Activated CD8-positive, alpha-beta memory T cell treated with anti-CD3 and anti-CD28 coated beads, Interleukin-2, amount 50 U/mL, for 1 hour (primary cell): ENCODE measurements around the gene SDR39U1.

Source experiments
- DNase-seq: peaks from one replicate; pipeline ENCODE4 v3.0.0-alpha.2; 2020; ENCODE audit errors: extremely low read depth

The SDR39U1 gene

DNA sequence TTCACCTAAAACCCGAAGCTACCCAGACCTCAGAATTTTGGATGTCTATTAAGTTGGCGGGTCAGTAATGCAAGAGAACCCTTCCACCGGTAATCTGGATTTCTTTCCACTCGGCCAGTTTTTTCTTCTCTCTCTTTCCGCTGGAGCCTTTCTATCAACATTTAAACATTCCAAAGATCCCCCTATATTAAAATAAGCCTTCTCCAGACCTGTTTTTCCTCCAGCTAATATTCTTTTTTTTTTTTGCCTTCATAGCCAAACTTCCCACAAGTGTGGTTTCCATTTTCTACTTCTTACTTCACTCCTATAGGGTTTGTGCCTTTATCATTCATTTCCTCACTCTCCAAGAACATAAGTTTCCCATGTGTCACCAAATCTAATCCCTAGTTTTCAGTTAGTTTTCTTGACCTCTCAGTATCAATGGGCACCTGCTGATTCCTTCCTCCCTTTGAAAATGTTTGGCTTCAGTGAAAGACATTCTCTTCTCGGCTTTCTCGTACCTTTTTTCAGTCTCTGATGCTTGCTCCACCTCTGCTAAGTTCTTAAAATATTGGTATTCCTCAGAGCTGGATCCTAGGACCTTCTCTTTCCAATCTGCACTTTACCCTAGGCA, 583 bp upstream of the SDR39U1 start:
- no peak for DNase-seq

DNA sequence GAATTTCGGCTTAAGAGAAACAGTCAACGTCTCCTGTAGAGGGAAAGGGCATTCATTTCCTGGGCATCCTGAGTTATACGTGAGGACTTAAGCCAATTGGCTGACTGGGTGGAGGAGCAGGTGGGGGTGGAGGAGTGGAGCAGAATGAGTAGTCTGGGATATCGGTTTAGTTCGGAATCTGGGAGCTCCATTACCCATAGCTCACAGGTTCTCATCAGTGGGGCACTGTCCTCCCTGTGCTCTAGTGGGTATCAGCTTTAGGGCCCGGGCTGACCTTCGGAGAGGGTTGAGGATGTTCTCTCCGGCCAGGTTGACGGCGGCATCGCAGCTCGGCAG, 704 bp downstream of the SDR39U1 start:
- DNase-seq = no peak

DNA sequence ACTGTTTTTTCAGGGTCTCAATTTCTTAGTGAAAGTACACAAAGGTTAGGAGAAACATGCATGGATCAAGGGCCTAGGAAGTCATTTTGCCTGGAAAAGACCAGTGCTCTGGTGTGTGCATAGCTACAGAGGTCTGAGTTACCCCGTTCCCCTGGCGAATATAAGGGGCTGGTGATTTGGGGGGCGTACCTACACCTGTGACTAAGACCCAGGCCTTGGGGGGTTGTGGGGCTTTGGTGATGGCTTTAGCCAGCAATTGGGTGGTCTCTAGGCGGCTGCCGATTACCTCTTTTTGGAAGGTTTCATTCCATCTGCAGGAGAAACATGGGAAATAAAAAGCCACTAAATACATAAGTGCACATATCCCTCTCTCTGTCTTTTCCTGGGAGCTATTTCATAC, 1.1 kb downstream of the SDR39U1 start:
- DNase-seq = no peak

DNA sequence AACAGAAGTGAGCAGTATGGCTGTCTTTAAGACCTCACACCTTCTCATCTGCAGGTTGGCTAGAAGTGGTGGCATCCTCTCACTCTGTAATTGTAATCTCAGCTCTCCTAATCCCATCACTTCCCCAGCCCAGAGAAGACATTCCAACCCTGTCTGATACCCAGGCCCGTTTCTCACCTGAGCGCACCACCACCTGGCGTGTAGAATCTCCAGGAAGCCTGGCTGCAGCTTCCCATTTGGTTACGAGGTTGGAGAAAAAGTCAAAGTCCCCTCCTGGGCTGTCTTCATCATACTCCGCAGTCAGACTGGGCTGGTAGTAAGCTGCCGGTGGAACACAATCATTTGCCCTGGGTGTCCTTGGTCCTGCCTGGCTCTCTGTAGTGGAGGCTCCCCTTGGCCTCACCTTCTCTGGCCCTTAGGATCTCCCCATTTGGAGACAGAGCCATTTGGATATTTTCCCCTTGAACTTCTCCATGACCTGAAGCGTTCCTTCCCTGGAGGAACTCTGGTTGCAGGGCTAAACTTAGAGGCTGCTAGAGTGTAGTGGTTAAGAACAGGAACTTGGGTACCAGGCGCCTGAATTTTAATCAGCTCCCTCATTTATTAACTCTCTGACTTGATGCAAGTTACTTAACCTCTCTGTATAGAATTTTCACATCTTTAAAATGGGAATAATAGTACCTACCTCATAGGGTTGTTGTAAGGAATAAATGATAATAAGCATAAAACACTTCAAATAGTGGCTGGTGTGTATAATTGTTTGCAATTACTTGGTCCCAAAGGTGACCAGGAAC, 1.8 kb downstream of the SDR39U1 start:
- DNase-seq = no peak

DNA sequence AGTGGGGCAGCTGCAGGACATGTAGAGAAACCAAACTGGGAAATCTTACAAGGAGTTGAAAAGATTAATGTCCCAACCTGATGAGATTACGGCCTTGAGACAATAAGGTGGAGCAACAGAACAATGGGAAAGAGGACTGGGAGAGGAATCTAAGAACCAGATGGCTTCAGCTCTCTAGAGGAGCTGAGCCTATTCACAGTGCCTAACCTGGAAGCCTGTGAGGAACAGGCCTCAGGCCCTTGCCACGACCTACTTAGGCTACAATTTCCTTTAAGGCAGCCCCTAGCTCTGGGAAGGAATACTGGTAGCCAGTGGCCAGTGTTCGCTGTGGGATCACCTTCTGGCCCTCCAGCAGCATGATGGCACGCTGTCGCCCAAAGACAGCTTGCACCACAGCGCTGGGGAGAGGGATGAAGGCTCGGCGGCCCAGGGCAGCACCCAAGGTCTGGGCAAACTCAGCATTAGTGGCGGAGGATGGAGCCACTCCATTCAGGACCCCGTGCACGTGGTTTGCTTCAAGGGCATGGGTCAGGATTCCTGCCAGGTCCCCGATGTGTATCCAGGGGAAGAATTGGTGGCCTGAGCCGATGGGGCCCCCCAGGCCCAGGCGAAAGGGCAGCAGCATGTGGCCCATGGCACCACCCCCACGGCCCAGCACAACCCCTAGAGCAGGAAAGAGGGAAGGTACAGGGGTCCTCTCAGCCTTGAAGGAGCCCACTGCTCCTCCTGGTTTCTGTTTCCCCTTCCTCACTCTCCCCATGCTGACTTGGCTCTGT, 2.6 kb downstream of the SDR39U1 start:
- DNase-seq = no peak

DNA sequence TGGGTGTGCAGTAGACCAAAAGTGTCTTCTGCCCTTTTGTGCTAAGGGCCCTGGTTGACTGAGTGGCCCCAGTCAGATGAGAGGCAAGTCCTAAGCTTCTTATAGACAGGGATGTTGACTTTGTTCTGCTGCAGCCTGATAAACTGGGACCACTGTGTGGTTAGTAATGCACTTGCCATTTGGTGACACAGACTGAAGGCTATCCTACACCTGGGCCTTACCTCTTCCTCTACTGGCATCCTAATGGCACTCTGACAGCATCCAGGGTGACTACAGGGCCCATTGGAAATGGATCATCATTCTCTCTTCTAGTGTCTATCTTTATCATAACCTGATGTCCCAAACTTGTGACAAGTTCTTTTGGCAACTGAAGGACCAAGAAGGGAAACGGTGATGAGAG, 3.3 kb downstream of the SDR39U1 start:
- DNase-seq = no peak

DNA sequence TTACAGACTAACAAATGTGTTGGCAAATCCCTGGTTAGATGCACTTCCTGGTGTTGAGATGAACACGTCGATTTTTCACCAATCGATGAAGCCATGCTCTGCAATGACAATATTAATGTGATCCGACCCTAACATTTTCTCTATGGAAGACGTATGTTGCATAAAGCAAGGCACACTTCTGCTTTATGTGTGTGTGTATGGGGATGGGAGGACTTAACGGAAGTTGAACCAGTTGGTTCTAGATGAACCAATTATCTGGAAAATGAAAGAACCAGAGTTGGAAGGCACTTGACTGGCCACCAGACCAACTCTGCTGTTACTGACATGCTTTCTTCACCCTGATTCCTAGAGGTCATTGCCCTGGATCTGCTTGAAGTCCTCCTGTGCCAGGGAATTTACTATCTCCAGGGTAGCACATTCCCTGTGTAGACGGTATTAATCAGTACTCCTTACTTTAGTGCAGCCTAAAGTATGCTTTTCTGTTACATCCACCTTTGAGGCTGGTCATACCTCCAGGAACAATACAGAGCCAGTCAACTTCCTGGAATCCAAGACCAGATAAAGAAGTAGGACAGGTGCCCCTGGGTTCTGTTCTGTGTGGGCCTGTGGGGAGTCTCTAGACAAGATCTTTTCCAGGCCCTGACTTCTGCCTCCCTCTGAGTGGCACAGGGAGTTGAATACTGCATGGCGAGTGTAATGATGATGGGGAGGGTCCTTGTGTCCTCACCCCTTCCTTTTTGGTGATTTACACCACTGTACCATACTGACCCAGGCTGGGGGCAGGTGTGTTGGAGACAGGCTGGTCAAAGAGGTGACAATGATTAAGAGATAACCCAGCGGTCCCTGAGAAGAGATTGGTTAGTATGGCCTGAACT, 4.1 kb downstream of the SDR39U1 start:
- no peak for DNase-seq

DNA sequence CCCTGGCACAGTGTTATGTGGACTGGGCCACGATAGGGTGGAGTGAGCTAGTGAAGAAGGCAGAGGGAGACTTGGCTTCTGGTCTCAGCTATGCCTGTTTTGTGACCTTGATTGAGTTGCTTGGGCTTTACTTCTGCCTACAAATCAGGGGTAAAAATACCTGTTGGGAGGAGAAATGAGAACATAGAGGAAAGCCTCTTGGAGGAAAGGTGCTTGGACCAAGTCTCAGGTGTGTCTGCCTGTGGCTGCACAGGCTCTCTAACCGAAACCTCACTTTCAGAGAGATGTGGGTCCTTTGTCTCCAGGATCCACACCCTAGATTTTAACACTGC, 4.9 kb downstream of the SDR39U1 start:
- DNase-seq = no peak

DNA sequence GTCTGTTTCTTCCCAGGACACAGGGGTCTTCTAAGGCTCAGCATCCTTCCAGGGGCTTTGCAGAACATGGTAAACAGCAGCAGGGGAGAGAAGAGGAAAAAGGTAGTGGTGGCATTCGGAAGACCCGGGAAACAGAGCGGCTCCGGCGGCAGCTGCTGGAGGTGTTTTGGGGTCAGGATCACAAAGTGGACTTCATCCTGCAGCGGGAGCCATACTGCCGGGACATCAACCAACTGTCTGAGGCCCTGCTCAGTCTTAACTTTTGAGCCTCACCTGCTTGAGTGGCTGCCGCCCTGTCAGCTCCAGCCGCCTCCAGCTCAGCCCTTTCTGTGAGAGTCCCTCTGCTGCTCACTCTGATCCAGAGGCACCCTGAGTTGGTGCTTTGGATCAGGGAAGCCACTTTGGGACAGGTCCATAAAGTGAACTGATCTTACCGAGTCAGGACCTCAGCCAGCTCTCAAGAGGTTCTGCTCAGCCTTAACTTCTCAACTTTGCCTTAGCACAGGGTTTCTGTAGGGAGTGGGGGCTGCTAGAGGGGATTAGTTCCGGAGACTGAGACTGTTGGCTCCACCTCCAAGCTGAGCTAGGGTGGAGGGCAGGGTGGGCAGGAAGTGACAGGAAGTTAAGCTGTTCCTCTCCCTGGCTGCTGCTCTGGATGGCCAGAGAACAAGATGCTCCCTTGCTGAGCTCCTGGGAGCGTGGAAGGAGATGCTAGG, 5.4 kb downstream of the SDR39U1 start:
- no peak for DNase-seq

DNA sequence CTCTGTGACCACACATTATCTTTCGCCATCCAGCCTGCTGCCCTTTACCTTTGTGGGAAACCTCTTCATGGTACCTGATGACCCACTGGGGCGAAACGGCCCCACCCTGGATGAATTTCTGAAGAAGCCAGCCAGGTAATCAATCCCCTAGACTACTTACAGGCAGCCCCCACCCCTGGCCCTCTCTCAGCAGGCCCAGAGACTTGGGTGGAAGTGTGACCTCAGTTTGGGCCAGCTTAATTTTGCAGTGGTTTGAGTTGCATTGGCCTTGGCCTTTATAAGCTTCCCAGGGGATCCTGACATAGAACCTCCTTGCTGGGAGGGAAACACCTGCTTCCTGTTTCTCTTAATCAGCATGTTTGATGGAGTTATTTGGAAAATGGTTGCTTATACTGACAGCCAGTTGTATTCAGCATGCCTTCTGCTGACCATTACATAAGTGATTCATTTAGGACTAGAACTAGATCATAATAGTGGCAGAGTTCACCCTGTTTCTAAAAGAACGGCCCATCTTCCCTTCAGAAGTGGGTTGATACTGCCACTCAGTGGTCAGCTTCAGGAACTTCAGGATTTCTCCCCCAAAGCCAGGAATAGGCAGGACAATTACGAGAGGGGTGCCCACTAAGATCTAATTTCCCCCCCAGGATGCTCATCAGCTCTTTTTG, 6.1 kb downstream of the SDR39U1 start:
- no peak for DNase-seq

DNA sequence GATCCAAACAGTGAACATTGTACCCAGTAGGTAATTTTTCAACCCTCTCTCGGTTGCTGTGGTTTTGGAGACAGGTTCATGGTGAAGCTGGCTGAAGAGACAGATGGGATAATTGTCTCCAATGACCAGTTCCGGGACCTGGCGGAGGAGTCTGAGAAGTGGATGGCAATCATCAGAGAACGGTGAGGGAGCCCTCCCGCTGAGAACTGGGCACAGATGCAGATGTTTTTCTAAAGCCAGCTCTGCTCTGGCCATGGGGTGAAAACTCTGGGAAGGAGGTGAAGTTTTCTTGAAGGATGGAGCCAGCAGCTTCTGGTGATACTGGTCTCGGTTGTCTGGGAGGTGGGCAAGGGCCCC, 6.6 kb downstream of the SDR39U1 start:
- no peak for DNase-seq

DNA sequence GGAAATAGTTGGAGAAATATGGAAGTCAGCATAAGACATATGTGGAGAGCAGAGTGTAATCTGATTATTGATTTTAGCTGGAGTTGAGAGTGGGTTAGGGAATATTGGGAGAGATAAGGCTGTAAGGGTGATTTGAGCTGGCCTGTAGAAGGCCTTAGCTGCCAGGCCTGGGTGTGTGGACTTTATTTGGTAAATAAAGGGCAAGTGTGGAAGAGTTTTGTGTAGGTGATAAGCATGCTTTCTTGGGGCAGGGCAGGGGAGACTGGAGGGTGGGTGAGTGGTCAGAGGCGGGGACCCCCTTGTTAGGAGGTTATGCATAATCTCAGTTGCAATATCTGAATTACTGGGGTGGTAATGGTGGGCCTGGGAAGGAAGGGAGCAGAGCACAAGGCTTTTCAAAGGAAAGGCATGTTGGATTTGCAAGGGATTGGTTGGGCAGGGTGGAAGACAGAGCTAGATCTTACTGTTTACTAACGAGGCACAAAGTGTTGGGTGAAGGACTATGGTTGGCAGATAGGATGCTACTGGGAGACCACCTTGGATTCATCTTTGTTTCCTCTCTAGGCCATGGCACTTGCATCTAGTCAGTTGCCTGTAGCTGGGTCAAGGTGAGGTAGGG, 7.3 kb downstream of the SDR39U1 start:
- no peak for DNase-seq

DNA sequence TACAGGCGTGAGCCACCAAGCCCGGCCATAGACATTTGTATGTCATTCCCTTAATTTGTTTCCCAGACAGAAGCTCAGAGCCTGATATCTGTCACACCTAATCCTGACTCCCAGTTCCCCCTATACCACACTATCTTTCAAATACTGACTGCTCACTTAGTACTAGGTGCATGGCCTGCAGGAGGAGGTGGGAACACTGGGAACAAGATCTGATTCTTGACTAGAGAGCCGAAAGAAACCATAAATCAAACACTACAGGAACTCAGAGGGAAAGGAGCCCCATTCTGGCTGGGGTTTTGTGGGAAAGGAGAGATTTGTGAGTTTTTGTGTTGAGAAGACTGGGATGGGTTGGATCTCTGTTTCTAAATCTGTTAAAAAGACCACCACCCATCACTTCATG, 7.9 kb downstream of the SDR39U1 start:
- DNase-seq = no peak

DNA sequence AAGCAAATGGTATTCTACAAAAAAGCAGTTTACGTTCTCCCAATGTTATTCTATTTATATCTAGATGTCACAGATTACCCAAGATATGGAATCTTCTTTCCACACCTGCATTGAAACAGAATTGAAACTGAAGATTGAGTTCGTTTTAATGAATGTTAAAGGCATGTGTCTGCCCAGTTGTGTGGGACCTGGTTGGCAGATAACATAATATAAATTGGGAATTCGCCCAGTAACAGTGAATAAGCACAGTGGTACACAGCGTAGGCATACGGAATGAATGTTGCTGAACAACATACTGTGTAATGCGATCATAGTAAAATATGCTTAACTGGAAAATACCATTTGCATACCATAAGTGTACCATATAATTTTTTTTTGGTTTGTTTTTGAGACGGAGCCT, 8.5 kb downstream of the SDR39U1 start:
- no peak for DNase-seq

DNA sequence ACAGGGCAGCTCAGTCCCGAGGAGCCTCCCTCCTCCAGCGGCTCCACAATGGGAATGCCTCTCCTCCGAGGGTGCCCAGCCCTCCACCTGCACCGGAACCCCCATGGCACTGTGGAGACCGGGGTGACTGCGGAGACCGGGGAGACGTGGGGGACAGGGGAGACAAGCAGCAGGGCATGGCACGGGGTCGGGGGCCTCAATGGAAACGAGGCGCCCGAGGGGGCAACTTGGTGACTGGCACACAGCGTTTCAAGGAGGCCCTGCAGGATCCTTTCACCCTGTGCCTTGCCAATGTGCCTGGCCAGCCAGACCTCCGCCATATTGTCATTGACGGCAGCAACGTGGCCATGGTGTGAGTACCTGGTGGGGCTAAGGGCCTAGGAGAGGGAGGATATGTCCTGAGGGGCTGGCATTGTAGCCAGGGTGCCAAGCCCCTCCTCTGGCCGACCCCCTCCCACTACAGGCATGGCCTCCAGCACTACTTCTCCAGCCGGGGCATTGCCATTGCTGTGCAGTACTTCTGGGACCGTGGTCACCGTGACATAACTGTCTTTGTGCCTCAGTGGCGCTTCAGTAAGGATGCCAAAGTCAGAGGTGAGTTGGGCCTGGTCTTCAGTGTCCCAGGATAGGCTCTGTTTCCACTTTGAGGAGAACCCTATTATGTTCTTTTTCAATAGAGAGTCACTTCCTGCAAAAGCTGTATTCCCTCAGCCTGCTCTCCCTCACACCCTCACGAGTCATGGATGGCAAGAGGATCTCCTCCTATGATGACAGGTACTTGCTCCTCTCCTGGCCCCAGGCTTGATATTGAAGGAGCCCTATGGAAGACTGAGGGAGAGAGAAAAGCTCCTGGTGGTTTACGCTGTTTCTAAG, 10.1 kb downstream of the SDR39U1 start:
- no peak for DNase-seq

DNA sequence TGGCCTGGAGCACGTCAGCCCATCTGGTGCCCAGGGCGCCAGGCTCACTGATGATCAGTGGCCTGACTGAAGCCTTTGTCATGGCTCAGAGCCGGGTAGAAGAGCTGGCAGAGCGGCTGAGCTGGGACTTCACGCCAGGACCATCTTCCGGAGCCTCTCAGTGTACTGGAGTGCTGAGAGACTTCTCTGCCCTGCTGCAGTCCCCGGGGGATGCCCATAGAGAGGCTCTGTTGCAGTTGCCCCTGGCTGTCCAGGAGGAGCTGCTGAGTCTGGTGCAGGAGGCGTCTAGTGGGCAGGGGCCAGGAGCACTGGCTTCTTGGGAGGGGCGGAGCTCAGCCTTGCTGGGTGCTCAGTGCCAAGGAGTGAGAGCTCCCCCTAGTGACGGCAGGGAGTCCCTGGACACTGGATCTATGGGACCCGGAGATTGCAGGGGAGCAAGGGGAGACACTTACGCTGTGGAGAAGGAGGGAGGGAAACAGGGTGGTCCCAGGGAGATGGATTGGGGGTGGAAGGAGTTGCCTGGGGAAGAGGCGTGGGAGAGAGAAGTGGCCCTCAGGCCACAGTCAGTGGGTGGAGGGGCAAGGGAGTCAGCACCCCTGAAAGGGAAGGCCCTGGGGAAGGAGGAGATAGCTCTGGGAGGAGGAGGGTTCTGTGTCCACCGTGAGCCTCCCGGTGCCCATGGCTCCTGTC, 10.9 kb downstream of the SDR39U1 start:
- peak; percentile 79 for DNase-seq

DNA sequence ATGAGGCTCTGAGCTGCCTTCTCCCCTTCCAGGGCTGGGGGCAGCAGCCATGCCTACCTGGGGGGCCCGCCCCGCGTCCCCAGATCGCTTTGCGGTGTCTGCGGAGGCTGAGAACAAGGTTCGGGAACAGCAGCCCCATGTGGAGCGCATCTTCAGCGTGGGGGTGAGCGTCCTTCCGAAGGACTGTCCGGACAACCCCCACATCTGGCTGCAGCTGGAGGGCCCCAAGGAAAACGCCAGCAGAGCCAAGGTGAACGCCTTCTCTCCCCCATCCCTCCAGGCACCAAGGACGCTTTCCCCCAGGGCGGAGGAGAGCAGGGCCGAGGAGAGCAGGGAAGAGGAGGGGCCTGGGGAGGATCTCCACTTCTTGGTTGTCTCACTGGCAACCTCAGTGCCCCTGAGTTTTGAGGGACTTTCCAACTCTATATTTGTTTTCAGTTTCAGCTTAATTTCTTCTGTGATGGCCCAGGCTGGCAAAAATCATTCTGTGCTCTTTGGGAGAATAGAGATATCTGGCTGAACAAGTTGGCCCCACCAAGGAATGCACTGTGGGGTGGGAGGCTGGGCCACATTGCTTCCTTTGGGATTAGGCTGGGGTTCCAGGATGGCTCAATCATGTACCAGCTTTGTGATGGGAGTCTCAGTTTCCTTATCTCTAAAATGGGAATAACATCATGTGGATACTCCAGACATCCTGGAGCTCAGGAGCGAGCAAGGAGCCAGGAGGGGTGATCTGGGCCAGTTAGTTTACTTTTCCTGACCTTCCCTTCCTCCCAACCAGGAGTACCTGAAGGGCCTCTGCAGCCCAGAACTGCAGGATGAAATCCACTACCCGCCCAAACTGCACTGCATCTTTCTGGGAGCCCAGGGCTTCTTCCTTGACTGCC, 11.7 kb downstream of the SDR39U1 start:
- DNase-seq = no peak

DNA sequence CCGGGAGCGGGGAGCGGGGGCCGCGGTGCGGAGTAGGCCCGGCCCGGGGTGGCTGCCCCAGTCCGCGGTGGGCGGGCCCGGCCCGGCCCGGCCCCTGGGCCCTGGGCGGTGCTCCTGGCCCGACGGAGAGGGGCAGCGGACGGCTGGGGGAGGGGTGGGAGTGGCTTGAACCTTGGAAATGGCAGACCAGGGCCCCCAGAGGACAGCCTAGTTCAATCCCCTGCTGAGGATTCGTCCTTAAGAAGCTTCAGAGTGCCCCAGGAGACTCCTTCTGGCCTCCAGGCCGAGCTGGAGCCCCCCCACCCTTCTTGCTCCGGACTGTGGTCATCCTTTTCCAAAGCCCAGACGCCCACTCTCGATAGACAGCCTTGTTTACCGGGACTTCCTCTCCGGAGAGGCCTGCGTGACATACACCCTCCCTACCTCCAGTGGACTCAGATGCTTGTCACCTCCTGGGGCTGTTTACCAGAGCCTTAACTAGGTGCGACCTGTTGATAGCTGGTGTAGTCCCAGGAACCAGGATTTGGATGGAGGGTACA, 12.4 kb downstream of the SDR39U1 start:
- DNase-seq = no peak
